Esophagus squamous epithelium (tissue), 4 donors: ENCODE measurements around the gene ALOX15B.

Experiments used
- CTCF ChIP-seq, 6 experiments: fragments of 450-650 bp in 4 of 6; fragments of 200-600 bp in 2 of 6; sonication (generic) in 2 of 6; IDR thresholded peaks; one replicate each; pipeline ENCODE4 v1.5.1; 2016 to 2019; ENCODE audit warnings: antibody characterized with exemption in 6 of 6, mild to moderate bottlenecking in 4 of 6, moderate library complexity in 4 of 6
- POLR2A ChIP-seq, 4 donors: fragments of 450-650 bp; IDR thresholded peaks; one replicate each; pipeline ENCODE4 v1.6.1; 2017; ENCODE audit warnings: antibody characterized with exemption in 4 of 4, mild to moderate bottlenecking in 4 of 4, moderate library complexity in 3 of 4

- TF ChIP-seq CTCF (IDR thresholded peaks at IDR 0.05) (no peak), POLR2A (IDR thresholded peaks at IDR 0.05) (no peak)
Observed at GRCh38 chr17:8071496-8071895, 32.6 kb downstream of the ALOX15B start.
